Adrenal gland (tissue), 19 donors: Measurements from ENCODE around the gene PPP1R12B. TPM values are rescaled to one million over a fixed set of nuclear protein-coding genes. Genes with fewer than 3 reads are reported as not detected.
A peak's percentile ranks its signal among the peaks of the same experiment; 100 is the strongest.

Experiments used
- DNase-seq, 7 donors: peaks; one replicate each; pipeline ENCODE4 v3.0.0-alpha.2; 2019 to 2020
- H3K27ac ChIP-seq, 5 donors: fragments of 200-600 bp; sonication (generic) in 4 of 5; 1 replicate in 3 of 5; 2 replicates in 2 of 5; pipeline versions ENCODE4 v1.5.1 to v1.8.0; 2016 to 2020; ENCODE audit warnings: mild to moderate bottlenecking in 1 of 5
- H3K27me3 ChIP-seq: fragments of 200-600 bp; 2 replicates; pipeline ENCODE4 v1.8.0; 2021
- H3K36me3 ChIP-seq, 2 donors: fragments of 200-600 bp; replicated peaks in 1 of 2; 1 replicate in 1 of 2; 2 replicates in 1 of 2; pipeline versions ENCODE4 v1.5.1 to v1.8.0; 2018 to 2022
- H3K4me1 ChIP-seq, 2 donors: fragments of 200-600 bp; replicated peaks in 1 of 2; 1 replicate in 1 of 2; 2 replicates in 1 of 2; pipeline versions ENCODE4 v1.5.1 to v1.8.0; 2018 to 2021
- H3K4me3 ChIP-seq, 4 donors: fragments of 200-600 bp; sonication (generic) in 3 of 4; one replicate each; pipeline ENCODE4 v1.5.1; 2016 to 2018
- H3K9me3 ChIP-seq, 3 donors: fragments of 200-600 bp; sonication (generic) in 1 of 3; replicated peaks in 1 of 3; 1 replicate in 2 of 3; 2 replicates in 1 of 3; pipeline versions ENCODE4 v1.5.1 to v1.8.0; 2016 to 2021
- CTCF ChIP-seq, 6 experiments: fragments of 450-650 bp in 4 of 6; fragments of 200-600 bp in 2 of 6; sonication (generic) in 1 of 6; IDR thresholded peaks; 1 replicate in 5 of 6; 2 replicates in 1 of 6; pipeline versions ENCODE4 v1.5.1 to v1.8.0; 2016 to 2021; ENCODE audit warnings: antibody characterized with exemption in 6 of 6, mild to moderate bottlenecking in 2 of 6, moderate library complexity in 1 of 6
- POLR2A ChIP-seq, 2 donors: fragments of 450-650 bp; IDR thresholded peaks; one replicate each; pipeline ENCODE4 v1.6.1; 2017; ENCODE audit warnings: antibody characterized with exemption in 2 of 2, mild to moderate bottlenecking in 2 of 2, moderate library complexity in 1 of 2
- WGBS, 4 donors: extraction: QIAGEN DNeasy Blood & Tissue Kit in 2 of 4; methylation state at CpG; one replicate each; pipeline versions ENCODE4 v1.1.5 to v1.1.7; 2013 to 2017; 5-methylcytosine and 5-hydroxymethylcytosine counted together
- intact Hi-C, 2 donors: fragments of 100-400 bp; cut with DNase I; formaldehyde crosslinking; loops; one replicate each; pipeline versions ENCODE4 v1.14.1 to v1.15.0; 2022 to 2023
- long read RNA-seq, 10 donors: library from polyadenylated mRNA in 3 of 10; unstranded in 2 of 10; stranded (forward) in 1 of 10; transcript quantifications; one replicate each; pipeline ENCODE4 v2.0.0 and lab custom pipeline, GENCODE V29; 2021 to 2026
- polyA plus RNA-seq, 3 donors: library from polyadenylated mRNA; stranded (reverse); fragments of 200-250 nt in 2 of 3; fragments of 350-450 nt in 1 of 3; fragmentation: Illumina TruSeq in 1 of 3; extraction: RNeasy Lipid Tissue Mini Kit (QIAGEN cat#74804) in 1 of 3; gene quantifications; one replicate each; pipeline ENCODE4 v1.2.3, GENCODE V29; 2013 to 2014
- total RNA-seq, 9 donors: library from RNA; depleted of rRNA in 4 of 9; stranded (reverse); fragments of >200 nt in 4 of 9; fragments of 120-200 nt in 1 of 9; fragmentation: NEBNext Ultra II Directional in 1 of 9; extraction: Animal tissue kit (Norgen Biotek cat#: 25700) in 1 of 9; gene quantifications; one replicate each; pipeline versions ENCODE4 v1.1.0 to v1.2.4, GENCODE V29; 2013 to 2023
- donor health status: healthy with polysubstance abuse.
- donor health status: Bipolar disorder and iron deficiency.
- donor health status: DM: yes; HTN: yes; CAD: no.
- donor health status: DM: no; HTN: no; CAD: no.
- donor health status: DM: no; HTN: no; CAD: no.
- donor health status: DM: yes; HTN: yes; CAD: no.

Gene PPP1R12B
- total RNA-seq (10 to 100 TPM; 16.6 to 43.9 (median 22.6) TPM), polyA plus RNA-seq (10 to 100 TPM in 1 of 3 donors, 1 to 10 TPM in 2; 3.0 to 15.7 (median 5.7) TPM)
- long read RNA-seq, donor 1, result 0 reads
- long read RNA-seq, donor 2, result 0 reads
- long read RNA-seq, donor 3, result 0 reads
- long read RNA-seq, donor 4, result 0 reads
- long read RNA-seq, donor 5, partial matches to known transcripts, result 0 of 4 reads
- long read RNA-seq, donor 5, other reads (novel, unspliced or antisense), result 2 of 4 reads
- long read RNA-seq, donor 6, partial matches to known transcripts, result 2 of 8 reads
- long read RNA-seq, donor 6, other reads (novel, unspliced or antisense), result 6 of 8 reads
- long read RNA-seq, donor 7, partial matches to known transcripts, result 11 of 11 reads
- long read RNA-seq, donor 7, other reads (novel, unspliced or antisense), result 0 of 11 reads
- long read RNA-seq, donor 8, result 0 reads
- long read RNA-seq, donor 9, result 0 reads
- long read RNA-seq, donor 10, partial matches to known transcripts, result 0 of 1 reads
- long read RNA-seq, donor 10, other reads (novel, unspliced or antisense), result 0 of 1 reads

GRCh38 chr1:202348509-202349205 lies at the start of gene PPP1R12B:
Gene PPP1R12B, plus strand, starts transcription at chr1:202348699. Its CDS starts 153 bp downstream, at chr1:202348852.
- no peaks in the 10 kb centered on the region for H3K36me3 ChIP-seq
- H3K4me1 ChIP-seq, result peaks cover 0 to 18% of the 10 kb centered on the region in 2 donors
- no peaks in the 10 kb centered on the region for H3K9me3 ChIP-seq
- WGBS, 4 donors, result 0 to 1% (median 0%) methylated on average over 6 to 60 of the region's 60 CpGs
- peak within 1 kb of the TSS; percentile 56 to 96 (median 84) for H3K4me3 ChIP-seq
- peak within 1 kb of the TSS; percentile 56 to 92 (median 78) for H3K27ac ChIP-seq
- TF ChIP-seq CTCF (IDR thresholded peaks at IDR 0.05), result peak in 1 of 6 experiments; percentile 9
- TF ChIP-seq POLR2A (IDR thresholded peaks at IDR 0.05), result peak in 1 of 2 donors; percentile 70
- H3K27me3 ChIP-seq, result no peaks in the 10 kb centered on the region
- intact Hi-C loops, result loop anchor here in 1 of 2 donors (10.0 kb wide), 1 partner anchor 66 kb away; no protein-coding TSS in a partner anchor
- DNase-seq, result peak; percentile 96 to 99 (median 99)

GRCh38 chr1:202302166-202302565 lies 46.3 kb upstream of the PPP1R12B start:
- 92 to 96% (median 95%) methylated on average over 9 of the region's 9 CpGs for WGBS, 4 donors
- intact Hi-C loops, result no loop called here
- no peaks in the 10 kb centered on the region for H3K27me3 ChIP-seq

GRCh38 chr1:202304375-202304774 lies 44.1 kb upstream of the PPP1R12B start:
- Histone ChIP-seq H3K27me3 (no peaks in the 10 kb centered on the region), H3K36me3 (no peaks in the 10 kb centered on the region), H3K4me1 (no peaks in the 10 kb centered on the region), H3K4me3 (no peak overlapping the region), H3K27ac (no peak overlapping the region), H3K9me3 (no peaks in the 10 kb centered on the region)
- TF ChIP-seq POLR2A (IDR thresholded peaks at IDR 0.05) (no peak), CTCF (IDR thresholded peaks at IDR 0.05) (no peak)
- intact Hi-C loops, result no loop called here
- no peak for DNase-seq
- WGBS, 4 donors, result 63 to 78% (median 68%) methylated on average over 4 to 9 of the region's 9 CpGs

More at GRCh38 chr1:202302166-202302565, 46.3 kb upstream of the PPP1R12B start:
- no peak for DNase-seq
- no peaks in the 10 kb centered on the region for H3K4me1 ChIP-seq
- TF ChIP-seq POLR2A (IDR thresholded peaks at IDR 0.05) (no peak), CTCF (IDR thresholded peaks at IDR 0.05) (no peak)
- no peaks in the 10 kb centered on the region for H3K36me3 ChIP-seq
- no peaks in the 10 kb centered on the region for H3K9me3 ChIP-seq
- no peak overlapping the region for H3K27ac ChIP-seq
- no peak overlapping the region for H3K4me3 ChIP-seq

DNA sequence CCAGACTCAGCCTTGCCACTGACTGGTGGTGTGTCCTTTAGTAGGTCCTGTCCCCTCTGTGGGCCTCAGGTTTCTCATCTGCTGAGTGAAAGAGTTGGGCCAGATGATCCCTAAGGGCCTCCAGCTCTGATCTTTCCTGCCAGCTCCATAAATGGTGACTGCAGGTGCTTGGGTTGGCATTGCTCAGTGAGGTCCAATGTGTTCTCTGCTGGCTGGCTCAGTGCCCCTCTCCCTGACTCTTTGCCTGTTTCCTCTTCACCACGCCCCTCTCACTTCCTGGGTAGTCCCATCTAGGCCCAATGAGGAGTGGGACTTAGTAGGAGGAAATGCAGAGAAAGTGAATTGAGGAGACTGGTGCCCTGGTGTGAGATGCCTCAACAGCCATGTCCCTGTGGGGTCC lies 43.3 kb upstream of the PPP1R12B start:
- Histone ChIP-seq H3K36me3 (no peaks in the 10 kb centered on the region), H3K4me1 (no peaks in the 10 kb centered on the region), H3K27ac (no peak overlapping the region), H3K27me3 (no peaks in the 10 kb centered on the region), H3K4me3 (no peak overlapping the region), H3K9me3 (no peaks in the 10 kb centered on the region)
- no peak for DNase-seq
- no peak for TF ChIP-seq POLR2A (IDR thresholded peaks at IDR 0.05)
- TF ChIP-seq CTCF (IDR thresholded peaks at IDR 0.05), result no peak
- 70 to 88% (median 79%) methylated on average over 1 of the region's 1 CpG; no CpG with 5 or more reads in 1 of the 4 donors for WGBS, 4 donors
- intact Hi-C loops, result no loop called here
